PC-3 (cell line): ENCODE results near the gene RASAL2.

ENCODE experiments used
- EZH2phosphoT487 ChIP-seq: fragments of 300-600 bp; sonication (generic); IDR thresholded peaks from 2 replicates; pipeline ENCODE4 v1.6.1; 2018; ENCODE audit warnings: mild to moderate bottlenecking, antibody characterized with exemption, low read length, borderline replicate concordance
- TF ChIP-seq, protein P1 (sequence below): fragments of 300-600 bp; sonication (generic); conservative IDR thresholded peaks from 2 replicates; pipeline ENCODE4 v1.5.1; 2017; ENCODE audit warnings: antibody characterized with exemption, low read depth, mild to moderate bottlenecking, low read length

DNA sequence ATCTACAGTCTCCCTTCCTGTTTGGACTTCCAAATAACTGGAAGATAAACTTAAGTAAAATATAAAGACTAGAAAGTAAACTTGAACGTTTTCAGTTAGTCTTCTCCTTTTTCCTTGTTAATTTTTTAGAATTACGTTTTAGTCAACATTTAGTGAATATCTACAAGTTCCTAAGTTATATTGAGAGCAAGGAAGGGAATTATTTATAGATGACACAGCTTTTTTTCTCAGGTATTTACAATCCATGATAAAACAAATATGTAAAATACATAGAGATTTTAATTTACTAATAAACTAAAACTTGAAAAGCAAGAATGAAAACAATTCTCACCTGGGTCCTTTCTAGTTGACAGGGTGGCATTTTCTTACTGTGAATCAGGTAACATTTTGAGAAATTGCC lies 313.3 kb downstream of the RASAL2 start:
- TF ChIP-seq, protein P1, sequence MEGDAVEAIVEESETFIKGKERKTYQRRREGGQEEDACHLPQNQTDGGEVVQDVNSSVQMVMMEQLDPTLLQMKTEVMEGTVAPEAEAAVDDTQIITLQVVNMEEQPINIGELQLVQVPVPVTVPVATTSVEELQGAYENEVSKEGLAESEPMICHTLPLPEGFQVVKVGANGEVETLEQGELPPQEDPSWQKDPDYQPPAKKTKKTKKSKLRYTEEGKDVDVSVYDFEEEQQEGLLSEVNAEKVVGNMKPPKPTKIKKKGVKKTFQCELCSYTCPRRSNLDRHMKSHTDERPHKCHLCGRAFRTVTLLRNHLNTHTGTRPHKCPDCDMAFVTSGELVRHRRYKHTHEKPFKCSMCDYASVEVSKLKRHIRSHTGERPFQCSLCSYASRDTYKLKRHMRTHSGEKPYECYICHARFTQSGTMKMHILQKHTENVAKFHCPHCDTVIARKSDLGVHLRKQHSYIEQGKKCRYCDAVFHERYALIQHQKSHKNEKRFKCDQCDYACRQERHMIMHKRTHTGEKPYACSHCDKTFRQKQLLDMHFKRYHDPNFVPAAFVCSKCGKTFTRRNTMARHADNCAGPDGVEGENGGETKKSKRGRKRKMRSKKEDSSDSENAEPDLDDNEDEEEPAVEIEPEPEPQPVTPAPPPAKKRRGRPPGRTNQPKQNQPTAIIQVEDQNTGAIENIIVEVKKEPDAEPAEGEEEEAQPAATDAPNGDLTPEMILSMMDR, result no peak
- no peak for TF ChIP-seq EZH2phosphoT487
